Measurements from ENCODE around the gene SAFB. TPM values are rescaled to one million over a fixed set of nuclear protein-coding genes. Genes with fewer than 3 reads are reported as not detected.

SAFB gene
- polyA plus RNA-seq, 2 of the 4 experiments (the other 2 are of a cell fraction): 55.0 to 74.0 TPM

DNA sequence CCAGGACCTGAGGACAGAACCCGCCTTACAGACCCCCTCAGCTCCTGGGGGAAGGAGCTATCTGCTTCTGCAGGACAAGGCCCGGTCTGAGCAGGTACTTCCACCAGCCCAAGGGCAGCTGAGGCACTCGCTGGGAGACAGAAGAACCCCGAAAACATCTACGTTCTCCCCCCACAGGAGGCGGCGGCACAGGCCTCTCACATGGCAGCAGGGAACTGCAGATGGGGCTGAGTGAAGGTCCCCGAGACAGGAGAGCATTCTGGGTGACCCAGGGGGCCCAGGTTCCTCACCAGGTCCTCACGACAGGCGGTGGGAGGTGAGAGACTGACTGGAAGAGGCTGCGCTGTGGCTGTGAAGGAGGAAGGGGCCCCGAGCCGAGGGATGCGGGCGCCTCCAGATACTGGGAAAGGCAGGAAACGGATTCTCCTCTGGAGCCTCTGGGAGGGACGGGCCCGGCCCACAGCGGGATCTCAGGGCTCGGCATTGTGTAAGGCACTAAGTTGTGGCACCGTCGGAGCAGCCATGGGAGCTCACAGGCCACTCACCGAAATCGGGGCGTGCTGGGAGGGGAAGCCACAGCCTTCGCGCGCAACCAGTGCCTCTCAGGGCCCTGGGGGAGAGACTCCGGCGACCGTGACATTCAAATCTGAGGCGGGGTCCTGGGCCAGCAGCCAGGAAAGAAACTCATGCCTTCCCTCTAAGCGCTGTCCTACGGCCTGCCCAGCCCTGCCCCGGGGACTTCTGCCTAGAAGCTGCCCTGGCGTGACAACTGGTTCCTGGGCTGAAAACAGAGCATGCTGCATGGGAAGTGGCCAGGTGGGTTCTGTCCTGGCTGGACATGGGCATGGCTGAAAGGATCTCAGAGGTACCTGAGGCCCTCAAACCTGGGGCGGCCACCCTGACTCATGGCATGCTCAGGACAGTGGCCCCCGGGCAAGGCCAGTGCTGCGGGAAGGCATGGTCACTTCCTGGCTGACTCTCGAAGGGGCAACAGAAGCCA is 81.2 kb downstream of the SAFB start:
- CTCF ChIA-PET: interaction anchor here (1.0 to 1.8 kb wide), 2 partner anchors 14 kb away, joined by 3 to 7 read pairs; partner anchors contain the start of gene RPL36
- Histone ChIP-seq H3K27ac (no peak overlapping the region), H3K4me2 (no peak overlapping the region), H3K9me3 (no peaks in the 10 kb centered on the region), H3K4me3 (no peak overlapping the region), H3K4me1 (0 out of 3 replicates have a peak, but pooled peaks cover 3% of the 10 kb centered on the region)
- peak; percentile 11 to 20; a peak in 4 of 6 replicates for ATAC-seq
- DNase-seq (ENCODE audit: low read depth in 1 of 2, low spot score in 1 of 2): no peak
- POLR2A ChIA-PET: interaction anchor here (1.9 kb wide), 1 partner anchor 14 kb away, joined by 11 read pairs; the partner anchor contains the start of gene RPL36
- FAIRE-seq: no peak
- TF ChIP-seq CBX8 (IDR thresholded peaks at IDR 0.05) (no peak), FOXS1 (CRISPR knock-in tag; IDR thresholded peaks at IDR 0.05) (no peak), MAFK (IDR thresholded peaks at IDR 0.05; ENCODE audit: partially characterized antibody) (no peak), BHLHE40 (IDR thresholded peaks at IDR 0.05; ENCODE audit: low read depth, low read length) (no peak), GATA3 (IDR thresholded peaks at IDR 0.05; ENCODE audit: borderline replicate concordance) (no peak), EHF (CRISPR knock-in tag; IDR thresholded peaks at IDR 0.05) (no peak), CBX2 (IDR thresholded peaks at IDR 0.05; ENCODE audit: borderline replicate concordance, low read depth) (no peak), ZC3H11A (IDR thresholded peaks at IDR 0.05) (no peak)
- whole genome bisulfite sequencing (ENCODE audit: missing lambda C conversion rate): 93% methylated on average over 21 of the region's 40 CpGs

DNA sequence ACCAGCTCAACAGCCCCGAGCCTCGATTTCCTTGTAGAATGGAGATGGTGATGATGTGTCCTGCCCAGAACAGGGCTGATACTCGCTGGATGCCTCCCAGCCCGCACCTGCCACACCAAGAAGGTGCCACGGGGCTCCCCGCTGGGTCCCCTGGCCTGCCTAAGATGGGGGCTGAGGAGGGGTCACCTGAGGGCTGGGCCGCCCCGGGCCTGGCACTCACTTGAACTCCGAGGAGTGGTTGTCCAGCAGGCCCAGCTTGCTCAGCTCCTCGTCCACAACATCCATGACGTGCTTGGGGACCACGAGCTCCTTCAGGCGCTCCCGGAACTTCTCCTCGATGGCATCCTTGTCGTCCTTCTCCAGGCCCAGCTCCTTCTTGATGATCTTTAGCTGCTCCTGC is 82.7 kb downstream of the SAFB start:
- Histone ChIP-seq H3K4me3 (no peak overlapping the region), H3K9me3 (no peaks in the 10 kb centered on the region), H3K4me2 (no peak overlapping the region), H3K4me1 (0 out of 3 replicates have a peak, but pooled peaks cover 3% of the 10 kb centered on the region), H3K27ac (no peak overlapping the region)
- ChIA-PET CTCF (interaction anchor here (1.0 to 1.2 kb wide), 2 partner anchors 14 to 19 kb away, joined by 3 to 4 read pairs; no protein-coding TSS in a partner anchor), POLR2A (interaction anchor here (0.7 to 1.9 kb wide), 3 partner anchors 13 to 16 kb away, joined by 3 to 11 read pairs (median 5); partner anchors contain the start of genes CATSPERD and RPL36)
- ATAC-seq (no peak), DNase-seq (ENCODE audit: low read depth in 1 of 2, low spot score in 1 of 2) (no peak), FAIRE-seq (no peak)
- TF ChIP-seq CBX8 (IDR thresholded peaks at IDR 0.05): no peak
- TF ChIP-seq, protein P1, sequence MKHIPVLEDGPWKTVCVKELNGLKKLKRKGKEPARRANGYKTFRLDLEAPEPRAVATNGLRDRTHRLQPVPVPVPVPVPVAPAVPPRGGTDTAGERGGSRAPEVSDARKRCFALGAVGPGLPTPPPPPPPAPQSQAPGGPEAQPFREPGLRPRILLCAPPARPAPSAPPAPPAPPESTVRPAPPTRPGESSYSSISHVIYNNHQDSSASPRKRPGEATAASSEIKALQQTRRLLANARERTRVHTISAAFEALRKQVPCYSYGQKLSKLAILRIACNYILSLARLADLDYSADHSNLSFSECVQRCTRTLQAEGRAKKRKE (CRISPR knock-in tag; IDR thresholded peaks at IDR 0.05; ENCODE audit: low read depth): no peak
- TF ChIP-seq HDAC2 (IDR thresholded peaks at IDR 0.05): no peak
- no peak for TF ChIP-seq TP53 (CRISPR knock-in tag; IDR thresholded peaks at IDR 0.05)
- TF ChIP-seq, protein P2, sequence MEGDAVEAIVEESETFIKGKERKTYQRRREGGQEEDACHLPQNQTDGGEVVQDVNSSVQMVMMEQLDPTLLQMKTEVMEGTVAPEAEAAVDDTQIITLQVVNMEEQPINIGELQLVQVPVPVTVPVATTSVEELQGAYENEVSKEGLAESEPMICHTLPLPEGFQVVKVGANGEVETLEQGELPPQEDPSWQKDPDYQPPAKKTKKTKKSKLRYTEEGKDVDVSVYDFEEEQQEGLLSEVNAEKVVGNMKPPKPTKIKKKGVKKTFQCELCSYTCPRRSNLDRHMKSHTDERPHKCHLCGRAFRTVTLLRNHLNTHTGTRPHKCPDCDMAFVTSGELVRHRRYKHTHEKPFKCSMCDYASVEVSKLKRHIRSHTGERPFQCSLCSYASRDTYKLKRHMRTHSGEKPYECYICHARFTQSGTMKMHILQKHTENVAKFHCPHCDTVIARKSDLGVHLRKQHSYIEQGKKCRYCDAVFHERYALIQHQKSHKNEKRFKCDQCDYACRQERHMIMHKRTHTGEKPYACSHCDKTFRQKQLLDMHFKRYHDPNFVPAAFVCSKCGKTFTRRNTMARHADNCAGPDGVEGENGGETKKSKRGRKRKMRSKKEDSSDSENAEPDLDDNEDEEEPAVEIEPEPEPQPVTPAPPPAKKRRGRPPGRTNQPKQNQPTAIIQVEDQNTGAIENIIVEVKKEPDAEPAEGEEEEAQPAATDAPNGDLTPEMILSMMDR (IDR thresholded peaks at IDR 0.05): no peak
- TF ChIP-seq, protein P3, sequence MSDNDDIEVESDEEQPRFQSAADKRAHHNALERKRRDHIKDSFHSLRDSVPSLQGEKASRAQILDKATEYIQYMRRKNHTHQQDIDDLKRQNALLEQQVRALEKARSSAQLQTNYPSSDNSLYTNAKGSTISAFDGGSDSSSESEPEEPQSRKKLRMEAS (IDR thresholded peaks at IDR 0.05): no peak
- TF ChIP-seq KDM1A (IDR thresholded peaks at IDR 0.05; ENCODE audit: low read depth): no peak
- TF ChIP-seq RARB (CRISPR knock-in tag; IDR thresholded peaks at IDR 0.05): no peak
- no peak for TF ChIP-seq ZSCAN20 (CRISPR knock-in tag; IDR thresholded peaks at IDR 0.05)
- TF ChIP-seq, protein P4, sequence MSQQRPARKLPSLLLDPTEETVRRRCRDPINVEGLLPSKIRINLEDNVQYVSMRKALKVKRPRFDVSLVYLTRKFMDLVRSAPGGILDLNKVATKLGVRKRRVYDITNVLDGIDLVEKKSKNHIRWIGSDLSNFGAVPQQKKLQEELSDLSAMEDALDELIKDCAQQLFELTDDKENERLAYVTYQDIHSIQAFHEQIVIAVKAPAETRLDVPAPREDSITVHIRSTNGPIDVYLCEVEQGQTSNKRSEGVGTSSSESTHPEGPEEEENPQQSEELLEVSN (IDR thresholded peaks at IDR 0.05; ENCODE audit: borderline replicate concordance, low read depth): no peak
- TF ChIP-seq FOXS1 (CRISPR knock-in tag; IDR thresholded peaks at IDR 0.05): no peak
- 85% methylated on average over 15 of the region's 16 CpGs for WGBS (ENCODE audit: missing lambda C conversion rate)
